ENCODE measurements around the gene EEPD1. TPM values are rescaled to one million over a fixed set of nuclear protein-coding genes. Genes with fewer than 3 reads are reported as not detected.

EEPD1 gene
- total and polyA plus RNA-seq, 8 donors = 14.0 to 134 (median 19.4) TPM

GRCh38 chr7:36346260-36346831 lies 193.3 kb downstream of the EEPD1 start:
- H3K4me1 ChIP-seq = peaks cover 3 to 24% (median 8%) of the 10 kb centered on the region in 4 donors
- H3K27ac ChIP-seq = no peak overlapping the region
- no peak overlapping the region for H3K4me3 ChIP-seq
- H3K9me3 ChIP-seq = no peaks in the 10 kb centered on the region
- WGBS, 5 donors = 91 to 94% (median 91%) methylated on average over 6 of the region's 6 CpGs
- TF ChIP-seq POLR2A (IDR thresholded peaks at IDR 0.05) = no peak
- no peak for TF ChIP-seq EP300 (IDR thresholded peaks at IDR 0.05)
- TF ChIP-seq POLR2AphosphoS5 (IDR thresholded peaks at IDR 0.05) = no peak
- H3K36me3 ChIP-seq = no peaks in the 10 kb centered on the region
- DNase-seq = no peak
- intact Hi-C loops (cut with DNase I; ENCODE audit: low total_unique reads) = no loop called here
- no peaks in the 10 kb centered on the region for H3K27me3 ChIP-seq

- Histone ChIP-seq H3K27ac (no peak overlapping the region), H3K4me3 (no peak overlapping the region), H3K4me1 (peaks cover 3 to 24% (median 8%) of the 10 kb centered on the region in 4 donors), H3K9me3 (no peaks in the 10 kb centered on the region), H3K27me3 (no peaks in the 10 kb centered on the region), H3K36me3 (no peaks in the 10 kb centered on the region)
- peak in 1 of 2 donors; percentile 25 for DNase-seq
- intact Hi-C loops (cut with DNase I; ENCODE audit: low total_unique reads) = no loop called here
- no peak for TF ChIP-seq CTCF (IDR thresholded peaks at IDR 0.05)
- no peak for TF ChIP-seq POLR2AphosphoS5 (IDR thresholded peaks at IDR 0.05)
- no peak for TF ChIP-seq EP300 (IDR thresholded peaks at IDR 0.05)
- no peak for TF ChIP-seq POLR2A (IDR thresholded peaks at IDR 0.05)
These were observed 195.2 kb downstream of the EEPD1 start for GRCh38 chr7:36348256-36348655.

- Histone ChIP-seq H3K36me3 (no peaks in the 10 kb centered on the region), H3K4me1 (peaks cover 3 to 24% (median 8%) of the 10 kb centered on the region in 4 donors), H3K9me3 (no peaks in the 10 kb centered on the region), H3K27ac (peak overlapping the region in 2 of 5 donors; percentile 3 to 31), H3K27me3 (no peaks in the 10 kb centered on the region), H3K4me3 (no peak overlapping the region)
- intact Hi-C loops (cut with DNase I; ENCODE audit: low total_unique reads) = no loop called here
- no peak for DNase-seq
- 83 to 96% (median 91%) methylated on average over 3 of the region's 3 CpGs for WGBS, 5 donors
- TF ChIP-seq EP300 (IDR thresholded peaks at IDR 0.05) = no peak
- no peak for TF ChIP-seq POLR2A (IDR thresholded peaks at IDR 0.05)
- no peak for TF ChIP-seq POLR2AphosphoS5 (IDR thresholded peaks at IDR 0.05)
- no peak for TF ChIP-seq CTCF (IDR thresholded peaks at IDR 0.05)
These were observed 195.7 kb downstream of the EEPD1 start for GRCh38 chr7:36348771-36349170.

- H3K4me3 ChIP-seq = no peak overlapping the region
- no peak for TF ChIP-seq POLR2A (IDR thresholded peaks at IDR 0.05)
- TF ChIP-seq EP300 (IDR thresholded peaks at IDR 0.05) = no peak
- TF ChIP-seq CTCF (IDR thresholded peaks at IDR 0.05) = no peak
- TF ChIP-seq POLR2AphosphoS5 (IDR thresholded peaks at IDR 0.05) = no peak
- intact Hi-C loops (cut with DNase I; ENCODE audit: low total_unique reads) = no loop called here
- peak overlapping the region in 4 of 5 donors; percentile 3 to 55 (median 32) for H3K27ac ChIP-seq
- H3K4me1 ChIP-seq = peaks cover 3 to 24% (median 12%) of the 10 kb centered on the region in 4 donors
- no peaks in the 10 kb centered on the region for H3K27me3 ChIP-seq
- no peaks in the 10 kb centered on the region for H3K36me3 ChIP-seq
- H3K9me3 ChIP-seq = no peaks in the 10 kb centered on the region
- 44 to 67% (median 62%) methylated on average over 2 of the region's 2 CpGs for WGBS, 5 donors
- no peak for DNase-seq
These were observed 196.6 kb downstream of the EEPD1 start for GRCh38 chr7:36349626-36350025.

Small RNA genes lying within 50 kb of the gene (small RNA-seq; reads per million reads assigned to genes)
- gene AC006960.1 (0 reads per million in 4 donors), gene AC007327.1 (0 reads per million in 4 donors), gene RF00019 (0 reads per million in 4 donors)

Other genes with a start within 250 kb of the EEPD1 start
- gene ANLN, start 236.6 kb downstream of the EEPD1 start, total RNA-seq = 10 to 100 TPM; 11.9 to 25.2 (median 14.6) TPM
- gene ANLN, start 236.6 kb downstream of the EEPD1 start, polyA plus RNA-seq = 1 to 10 TPM; 3.5 to 8.5 (median 5.4) TPM